KMS-11 (cell line): ENCODE data around the gene STK4.

ENCODE experiments used
- H2AFZ ChIP-seq: fragments of 200-600 bp; sonication (generic); 2 replicates; pipeline ENCODE4 v1.6.1; 2016; ENCODE audit warnings: antibody characterized with exemption, mixed run types, low read depth
- H3K27ac ChIP-seq: fragments of 200-600 bp; sonication (generic); 2 replicates; pipeline ENCODE4 v1.6.1; 2016; ENCODE audit warnings: mild to moderate bottlenecking, mixed run types
- H3K27me3 ChIP-seq: fragments of 200-600 bp; sonication (generic); 2 replicates; pipeline ENCODE4 v1.6.1; 2017; ENCODE audit warnings: mild to moderate bottlenecking, low read depth, mixed run types, moderate library complexity; ENCODE audit not compliant: insufficient read depth
- H3K36me3 ChIP-seq: fragments of 200-600 bp; sonication (generic); 2 replicates; pipeline ENCODE4 v1.6.1; 2017; ENCODE audit warnings: mild to moderate bottlenecking, mixed run types; ENCODE audit not compliant: insufficient read depth
- H3K4me1 ChIP-seq: fragments of 200-600 bp; sonication (generic); 2 replicates; pipeline ENCODE4 v1.6.1; 2016; ENCODE audit warnings: mild to moderate bottlenecking, low read depth, mixed run types; ENCODE audit not compliant: poor library complexity, severe bottlenecking
- H3K4me2 ChIP-seq: fragments of 200-600 bp; sonication (generic); 2 replicates; pipeline ENCODE4 v1.7.0; 2016; ENCODE audit warnings: mild to moderate bottlenecking, mixed run types
- H3K4me3 ChIP-seq: fragments of 200-600 bp; sonication (generic); IDR thresholded peaks from 2 replicates; pipeline ENCODE4 v1.6.1; 2017; ENCODE audit warnings: low read depth, low read length, mixed read lengths; ENCODE audit not compliant: insufficient read depth
- H3K79me2 ChIP-seq: fragments of 200-600 bp; sonication (generic); 2 replicates; pipeline ENCODE4 v1.6.1; 2016; ENCODE audit warnings: low read depth, mixed run types; ENCODE audit not compliant: insufficient read depth
- H3K9ac ChIP-seq: fragments of 200-600 bp; sonication (generic); 2 replicates; pipeline ENCODE4 v1.6.1; 2016; ENCODE audit warnings: mild to moderate bottlenecking, mixed run types
- H4K20me1 ChIP-seq: fragments of 200-600 bp; sonication (generic); 2 replicates; pipeline ENCODE4 v1.6.1; 2016; ENCODE audit warnings: mild to moderate bottlenecking, mixed run types; ENCODE audit not compliant: insufficient read depth
- TF ChIP-seq, protein P1 (sequence below): fragments of 200-600 bp; sonication (generic); conservative IDR thresholded peaks from 2 replicates; pipeline ENCODE4 v1.6.1; 2017; ENCODE audit warnings: low read depth, mild to moderate bottlenecking, antibody characterized with exemption, low read length, moderate library complexity, mixed read lengths

The STK4 gene

DNA sequence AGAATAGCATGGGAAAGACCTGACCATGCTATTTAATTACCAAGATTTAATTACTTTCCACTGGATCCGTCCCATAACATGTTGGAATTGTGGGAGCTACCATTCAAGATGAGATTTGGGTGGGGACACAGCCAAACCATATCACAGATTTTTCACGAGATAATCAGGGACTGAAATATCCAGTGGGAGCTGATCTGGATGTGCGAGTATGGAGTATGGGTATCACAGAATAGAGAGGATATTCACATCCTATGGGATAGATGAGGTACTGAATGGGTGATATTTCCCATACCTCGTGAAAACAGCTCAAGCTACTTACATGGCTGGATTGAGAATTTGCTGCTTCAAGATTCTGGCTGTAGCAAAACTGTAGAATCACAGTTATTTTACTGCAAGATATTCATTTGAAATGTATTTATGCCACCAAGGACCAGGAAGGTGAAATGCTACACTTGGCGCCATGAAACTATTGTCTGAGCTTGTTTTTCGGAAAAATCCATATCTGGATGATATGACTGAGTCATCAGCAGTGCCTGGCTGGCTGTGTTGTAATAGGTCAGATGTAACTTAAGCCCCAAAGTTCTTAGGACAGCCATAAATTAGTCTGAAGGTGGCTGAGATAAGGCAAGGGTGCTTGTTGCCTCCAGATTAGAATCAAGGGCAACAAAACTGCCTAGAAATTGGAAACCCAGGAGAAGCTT lies 104.8 kb downstream of the STK4 start:
- Histone ChIP-seq H3K4me2 (peak overlapping the region; percentile 15; the same call in 1 of the 2 replicates), H3K4me3 (no peak overlapping the region)

DNA sequence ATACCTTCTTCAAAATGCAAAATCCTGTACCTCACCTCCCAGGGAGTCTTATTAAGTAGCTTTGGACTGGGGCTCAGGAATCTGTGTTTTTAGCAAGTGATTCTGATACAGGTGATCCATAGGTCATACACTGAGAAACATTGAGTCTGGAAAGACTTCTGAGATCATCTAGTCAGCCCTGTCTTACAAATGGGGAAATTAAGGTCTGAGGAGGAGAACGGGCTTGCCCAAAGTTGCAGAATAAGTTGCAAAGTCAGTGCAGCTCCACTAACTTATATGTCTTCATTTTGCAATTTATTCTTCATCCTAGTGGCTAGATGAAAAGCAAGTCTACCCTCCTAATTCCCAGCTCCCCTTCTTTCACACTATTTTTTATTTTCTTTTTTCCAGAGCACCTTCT lies 105.8 kb downstream of the STK4 start:
- H3K4me2 ChIP-seq, result peak overlapping the region; percentile 65
- H3K9ac ChIP-seq, result no peak overlapping the region
- peaks cover 7% of the 10 kb centered on the region; the same call in 1 of the 2 replicates for H3K79me2 ChIP-seq
- H3K27me3 ChIP-seq, result no peaks in the 10 kb centered on the region
- H2AFZ ChIP-seq, result no peak overlapping the region
- H3K4me1 ChIP-seq, result peaks cover 61% of the 10 kb centered on the region
- H4K20me1 ChIP-seq, result no peaks in the 10 kb centered on the region
- peaks cover 5% of the 10 kb centered on the region; the same call in 1 of the 2 replicates for H3K36me3 ChIP-seq
- H3K4me3 ChIP-seq, result no peak overlapping the region
- TF ChIP-seq, protein P1, sequence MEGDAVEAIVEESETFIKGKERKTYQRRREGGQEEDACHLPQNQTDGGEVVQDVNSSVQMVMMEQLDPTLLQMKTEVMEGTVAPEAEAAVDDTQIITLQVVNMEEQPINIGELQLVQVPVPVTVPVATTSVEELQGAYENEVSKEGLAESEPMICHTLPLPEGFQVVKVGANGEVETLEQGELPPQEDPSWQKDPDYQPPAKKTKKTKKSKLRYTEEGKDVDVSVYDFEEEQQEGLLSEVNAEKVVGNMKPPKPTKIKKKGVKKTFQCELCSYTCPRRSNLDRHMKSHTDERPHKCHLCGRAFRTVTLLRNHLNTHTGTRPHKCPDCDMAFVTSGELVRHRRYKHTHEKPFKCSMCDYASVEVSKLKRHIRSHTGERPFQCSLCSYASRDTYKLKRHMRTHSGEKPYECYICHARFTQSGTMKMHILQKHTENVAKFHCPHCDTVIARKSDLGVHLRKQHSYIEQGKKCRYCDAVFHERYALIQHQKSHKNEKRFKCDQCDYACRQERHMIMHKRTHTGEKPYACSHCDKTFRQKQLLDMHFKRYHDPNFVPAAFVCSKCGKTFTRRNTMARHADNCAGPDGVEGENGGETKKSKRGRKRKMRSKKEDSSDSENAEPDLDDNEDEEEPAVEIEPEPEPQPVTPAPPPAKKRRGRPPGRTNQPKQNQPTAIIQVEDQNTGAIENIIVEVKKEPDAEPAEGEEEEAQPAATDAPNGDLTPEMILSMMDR, result no peak
- H3K27ac ChIP-seq, result no peak overlapping the region

More for the DNA sequence above, 104.8 kb downstream of the STK4 start:
- Histone ChIP-seq H3K9ac (no peak overlapping the region), H4K20me1 (no peaks in the 10 kb centered on the region), H3K4me1 (peaks cover 66% of the 10 kb centered on the region), H3K27me3 (no peaks in the 10 kb centered on the region), H3K79me2 (peaks cover 7% of the 10 kb centered on the region; the same call in 1 of the 2 replicates), H2AFZ (no peak overlapping the region), H3K27ac (no peak overlapping the region), H3K36me3 (peaks cover 5% of the 10 kb centered on the region; the same call in 1 of the 2 replicates)
- TF ChIP-seq, protein P1, result no peak

DNA sequence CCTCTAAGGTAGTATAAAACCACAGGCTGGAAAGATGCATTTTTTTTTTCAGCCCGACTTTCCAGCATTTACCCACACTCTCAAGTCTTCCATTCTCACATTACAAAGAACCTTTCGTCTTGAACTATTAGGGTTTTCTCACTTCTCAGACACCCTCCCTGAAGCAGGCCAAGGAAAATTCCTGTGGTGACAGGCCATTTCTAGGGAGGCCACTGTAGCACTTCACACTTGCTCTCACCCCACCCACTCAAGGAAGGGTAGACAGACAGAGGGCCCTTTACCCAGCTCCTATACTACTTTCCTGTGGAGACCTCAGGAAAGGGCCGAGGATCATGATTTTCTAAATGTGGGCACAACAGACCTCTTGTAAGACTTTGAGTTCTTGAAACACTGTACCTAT lies 106.9 kb downstream of the STK4 start:
- peaks cover 7% of the 10 kb centered on the region; the same call in 1 of the 2 replicates for H3K79me2 ChIP-seq
- H4K20me1 ChIP-seq, result no peaks in the 10 kb centered on the region
- H3K9ac ChIP-seq, result no peak overlapping the region
- no peak overlapping the region for H3K4me3 ChIP-seq
- peaks cover 5% of the 10 kb centered on the region; the same call in 1 of the 2 replicates for H3K36me3 ChIP-seq
- TF ChIP-seq, protein P1, result no peak
- H3K27ac ChIP-seq, result peak overlapping the region; percentile 33; the same call in 1 of the 2 replicates
- no peak overlapping the region for H2AFZ ChIP-seq
- no peaks in the 10 kb centered on the region for H3K27me3 ChIP-seq
- peak overlapping the region; percentile 65 for H3K4me2 ChIP-seq
- H3K4me1 ChIP-seq, result peaks cover 65% of the 10 kb centered on the region

DNA sequence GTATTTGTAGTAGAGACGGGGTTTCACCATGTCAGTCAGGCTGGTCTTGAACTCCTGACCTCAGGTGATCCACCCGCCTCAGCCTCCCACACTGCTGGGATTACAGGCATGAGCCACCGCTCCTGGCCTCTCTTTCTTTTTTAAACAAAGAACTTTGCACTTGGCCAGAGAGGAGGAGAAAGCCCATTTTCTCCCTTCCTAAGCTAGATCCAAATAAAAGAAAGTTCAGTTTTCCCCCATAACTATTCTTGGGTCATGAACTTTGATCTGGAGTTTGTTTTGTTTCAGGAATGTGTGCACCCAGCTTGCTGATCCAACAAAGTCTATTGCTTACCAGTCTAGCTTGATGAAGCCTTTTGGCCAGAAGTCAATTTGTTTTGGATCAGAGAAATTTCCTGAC lies 111.2 kb downstream of the STK4 start:
- Histone ChIP-seq H3K4me3 (no peak overlapping the region), H3K9ac (no peak overlapping the region), H3K4me1 (peaks cover 32% of the 10 kb centered on the region), H4K20me1 (no peaks in the 10 kb centered on the region), H3K27ac (no peak overlapping the region), H2AFZ (no peak overlapping the region), H3K36me3 (peaks cover 8% of the 10 kb centered on the region; the same call in 1 of the 2 replicates), H3K79me2 (no peaks in the 10 kb centered on the region), H3K27me3 (no peaks in the 10 kb centered on the region), H3K4me2 (no peak overlapping the region)
- TF ChIP-seq, protein P1, result no peak
